ENCODE measurements around the gene COL27A1.
"Not testable (repeated sequence)": the region's sequence is repeated elsewhere in the genome, so short reads cannot be mapped to it uniquely, and the experiment has no call there.

COL27A1 gene

DNA sequence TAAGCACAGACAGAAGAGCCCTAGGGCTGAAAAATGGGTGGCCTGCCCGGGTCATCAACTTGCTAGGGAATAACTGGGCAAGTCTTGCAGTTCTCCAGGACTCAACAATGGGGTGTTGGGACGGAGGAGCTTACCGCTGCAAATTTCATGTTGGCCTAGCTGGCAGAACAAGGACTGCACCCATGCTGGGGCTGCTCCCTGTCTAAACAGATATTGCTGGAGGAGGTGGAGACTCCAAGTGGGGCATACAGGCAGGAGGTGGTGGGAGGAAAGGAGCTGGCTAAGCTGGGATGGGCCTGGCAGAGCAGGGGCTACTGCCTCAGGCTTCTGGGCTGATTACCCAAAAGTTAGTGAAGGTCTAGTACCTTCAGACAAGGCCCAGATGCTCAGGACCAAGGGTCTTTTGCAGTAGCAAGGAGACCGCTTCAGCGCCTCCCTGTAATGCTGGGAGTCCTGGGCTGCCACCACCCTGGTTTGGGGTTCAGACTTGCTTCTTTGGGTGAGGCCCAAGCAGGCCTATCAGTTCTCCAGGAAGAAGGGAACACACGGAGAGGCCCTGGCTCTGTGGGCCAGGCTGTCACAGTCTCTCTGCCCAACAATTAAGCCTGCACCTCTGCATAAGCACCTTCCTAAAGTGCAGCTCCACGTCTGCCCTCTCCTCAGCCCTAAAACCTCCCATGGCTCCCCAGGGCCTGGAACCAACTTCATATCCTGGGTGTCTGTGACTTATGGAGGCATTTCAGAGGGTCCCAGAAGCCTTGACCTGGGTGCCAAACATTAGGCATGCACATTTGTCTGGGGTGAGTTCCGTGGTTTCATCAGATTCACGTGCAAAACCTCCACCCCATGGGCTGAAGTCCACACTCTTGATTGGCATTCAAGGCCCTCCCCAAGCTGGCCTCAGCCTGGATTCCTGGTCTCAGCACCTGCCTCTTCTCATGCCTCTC is 32.0 kb upstream of the COL27A1 start:
- no peak for DNase-seq (ENCODE audit: low read depth)

DNA sequence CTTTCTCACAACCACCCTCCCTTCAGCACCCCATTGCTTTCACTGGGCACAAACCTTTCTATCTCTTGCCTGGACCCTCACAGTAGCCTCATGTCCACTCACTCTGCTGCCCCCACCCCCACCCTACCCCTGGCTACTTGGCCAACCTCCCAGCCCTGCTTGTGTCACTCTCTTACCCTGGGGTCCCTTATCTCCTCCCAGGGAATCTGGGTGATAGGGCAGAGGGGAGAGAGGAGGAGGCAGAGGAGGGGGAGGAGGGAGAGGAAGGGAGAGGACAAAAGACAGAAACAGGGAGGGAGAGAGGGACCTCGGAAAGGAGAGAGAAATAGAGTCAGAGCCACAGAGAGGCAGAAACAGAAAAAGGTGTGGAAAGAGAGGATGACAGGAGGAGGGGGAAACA is 31.2 kb upstream of the COL27A1 start:
- DNase-seq (ENCODE audit: low read depth) = no peak

DNA sequence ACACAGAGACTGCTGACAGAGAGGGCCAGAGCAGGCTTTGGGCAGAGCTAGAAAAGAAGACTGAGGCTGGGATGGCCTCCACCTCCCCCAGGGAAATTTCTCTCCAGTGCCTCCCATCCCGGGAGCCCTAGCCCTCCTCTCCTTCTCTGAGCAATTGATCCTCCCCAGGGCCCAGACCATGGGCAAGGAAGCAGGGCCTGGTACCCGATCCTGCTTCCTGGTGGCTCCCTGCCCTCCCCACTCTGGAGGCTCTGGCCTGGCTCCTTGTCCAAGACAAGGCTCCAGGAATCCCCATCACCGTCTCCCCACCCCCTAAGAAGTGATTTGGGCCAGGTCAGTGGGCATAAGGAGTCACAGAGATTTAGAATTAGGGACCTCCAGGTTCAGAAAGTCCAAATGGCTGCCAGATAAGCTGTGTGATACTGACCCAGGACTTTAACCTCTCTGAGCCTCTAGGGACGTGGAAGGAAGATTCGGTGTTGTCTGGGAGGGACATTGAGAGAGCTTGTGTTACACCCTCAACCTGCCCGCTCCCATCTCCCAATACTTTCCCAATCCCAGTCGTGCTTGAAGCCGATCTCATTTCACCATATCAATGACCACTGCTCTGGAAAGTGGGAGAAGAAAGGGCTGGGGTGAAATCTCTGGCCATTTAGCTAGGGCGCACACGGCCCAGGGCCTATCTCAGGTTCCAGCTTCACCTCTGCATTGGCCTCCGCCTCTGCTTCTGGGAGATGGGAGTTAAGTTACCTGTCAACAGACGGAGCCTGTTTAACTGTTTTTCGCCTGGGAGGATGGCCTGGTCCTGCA is 30.5 kb upstream of the COL27A1 start:
- DNase-seq (ENCODE audit: low read depth) = no peak

DNA sequence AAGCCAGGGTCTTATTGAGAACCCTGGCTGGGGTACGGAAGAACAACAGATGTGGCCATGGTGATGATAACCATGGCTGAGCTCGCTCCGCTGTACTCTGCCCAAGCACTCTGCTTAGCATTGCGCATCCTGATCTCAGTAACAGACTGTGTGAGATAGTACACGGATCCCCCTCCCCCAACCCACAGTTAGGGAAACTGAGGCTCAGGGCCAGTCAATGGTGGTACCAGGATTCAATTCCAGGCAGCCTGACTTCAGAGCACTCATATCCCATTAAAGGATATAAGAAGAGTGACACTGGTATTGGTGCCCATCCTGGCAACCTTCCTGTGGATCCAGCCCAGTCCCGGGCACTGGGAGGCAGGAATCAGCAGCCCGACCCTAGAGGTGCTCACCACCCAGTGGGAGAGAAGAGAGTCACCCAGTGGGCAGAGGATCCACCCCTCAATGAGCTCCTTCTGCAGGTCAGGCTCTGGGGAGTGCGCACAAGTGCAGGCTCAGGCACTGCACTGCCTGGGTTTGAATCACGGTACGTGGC is 29.8 kb upstream of the COL27A1 start:
- DNase-seq (ENCODE audit: low read depth) = no peak

DNA sequence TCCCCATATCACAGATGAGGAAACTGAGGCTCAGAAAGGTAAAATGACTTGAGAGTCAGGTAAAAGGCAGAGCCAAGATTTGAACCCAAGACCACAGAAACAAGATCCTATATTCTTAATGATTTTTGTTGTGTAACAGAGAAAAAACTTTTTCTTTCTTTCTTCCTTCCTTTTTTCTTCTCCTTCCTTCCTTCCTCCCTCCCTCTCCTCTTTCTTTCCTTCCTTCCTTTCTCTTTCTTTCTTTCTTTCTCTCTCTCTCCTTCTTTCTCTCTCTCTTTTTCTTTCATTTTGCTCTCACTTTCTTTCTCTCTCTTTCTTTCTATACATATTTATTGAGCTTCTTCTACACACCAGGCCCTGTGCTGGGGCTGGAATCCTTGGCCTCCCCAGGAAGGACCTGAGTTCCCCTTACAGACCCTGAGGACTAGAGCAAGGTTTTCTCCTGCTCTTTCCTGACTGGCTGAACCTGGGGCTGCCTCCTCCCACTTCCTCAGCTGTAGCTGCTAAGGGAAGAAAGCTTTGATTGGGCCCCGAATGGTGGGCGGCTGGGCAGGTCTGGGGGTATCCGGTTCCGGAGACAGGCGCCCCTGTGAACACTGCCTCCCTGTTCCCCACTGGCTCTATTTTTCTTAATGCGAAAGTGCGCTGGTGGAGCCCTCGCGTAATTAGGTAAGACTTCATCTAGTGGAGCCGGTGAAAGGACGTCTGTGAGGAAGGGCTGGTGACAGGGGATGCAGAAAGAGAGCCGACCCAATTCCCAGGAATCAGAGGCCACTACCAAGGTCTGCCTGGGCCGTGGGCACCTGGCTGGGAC is 28.9 kb upstream of the COL27A1 start:
- no peak for DNase-seq (ENCODE audit: low read depth)

DNA sequence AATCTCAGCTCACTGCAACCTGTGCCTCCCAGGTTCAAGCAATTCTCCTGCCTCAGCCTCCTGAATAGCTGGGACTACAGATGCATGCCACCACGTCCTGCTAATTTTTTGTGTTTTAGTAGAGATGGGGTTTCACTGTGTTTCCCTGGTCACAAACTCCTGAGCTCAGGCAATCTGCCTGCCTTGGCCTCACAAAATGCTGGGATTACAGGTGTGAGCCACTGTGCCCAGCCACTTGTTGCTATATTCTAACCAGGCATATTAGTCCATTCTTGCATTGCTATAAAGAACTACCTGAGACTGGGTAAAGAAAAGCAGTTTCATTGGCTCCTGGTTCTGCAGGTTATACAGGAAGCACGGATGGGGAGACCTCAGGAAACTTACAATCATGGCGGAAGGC is 26.6 kb upstream of the COL27A1 start:
- not testable (repeated sequence) for DNase-seq (ENCODE audit: low read depth)

DNA sequence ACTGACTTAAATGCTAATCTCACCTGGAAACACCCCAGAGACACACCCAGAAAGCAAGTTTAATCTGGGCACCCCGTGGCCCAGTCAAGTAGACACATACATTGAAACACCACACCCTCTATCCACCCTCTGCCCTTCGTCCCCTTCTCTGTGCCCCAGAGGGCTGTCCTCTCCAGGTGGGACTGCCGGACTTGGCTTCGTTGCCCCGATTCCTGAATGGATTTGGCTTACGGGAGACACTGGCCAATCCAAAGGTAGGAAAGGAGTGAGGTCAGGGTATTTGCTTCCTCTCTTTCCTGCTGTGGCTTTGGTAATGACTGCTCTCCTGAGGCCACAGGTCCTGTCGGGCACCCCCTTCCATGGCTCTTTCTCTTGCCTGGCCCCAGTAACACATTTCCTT is 25.2 kb upstream of the COL27A1 start:
- DNase-seq (ENCODE audit: low read depth) = no peak

DNA sequence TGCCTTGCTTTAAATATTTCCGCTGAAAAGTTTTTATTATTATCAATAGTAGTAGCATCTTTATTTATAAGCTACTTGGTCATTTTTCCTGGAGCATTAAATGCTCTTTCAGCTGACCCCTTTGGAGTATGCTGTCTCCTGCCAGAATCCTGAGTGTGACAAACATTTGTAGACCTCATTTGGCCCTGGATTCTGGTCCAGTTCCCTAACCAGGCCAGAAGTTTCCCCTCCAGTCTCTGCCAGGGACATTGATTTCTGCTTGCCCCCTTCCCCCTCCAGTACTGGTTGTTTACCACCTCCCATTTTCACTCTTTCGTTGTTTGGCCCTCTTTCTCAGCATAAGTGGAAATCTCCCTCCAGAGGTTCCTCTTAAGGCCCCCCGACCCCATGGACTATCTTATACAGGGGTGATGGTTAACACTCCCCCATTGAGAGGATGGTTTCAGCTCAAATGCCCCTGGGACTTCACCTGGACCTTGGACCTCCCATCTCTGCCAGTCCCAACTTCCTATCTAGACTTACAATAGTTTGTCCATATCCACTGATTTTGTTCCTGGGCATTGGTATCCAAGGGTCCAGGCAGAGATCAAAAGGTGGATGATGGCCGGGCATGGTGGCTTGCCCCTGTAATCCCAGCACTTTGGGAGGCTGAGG is 24.6 kb upstream of the COL27A1 start:
- DNase-seq (ENCODE audit: low read depth) = no peak

DNA sequence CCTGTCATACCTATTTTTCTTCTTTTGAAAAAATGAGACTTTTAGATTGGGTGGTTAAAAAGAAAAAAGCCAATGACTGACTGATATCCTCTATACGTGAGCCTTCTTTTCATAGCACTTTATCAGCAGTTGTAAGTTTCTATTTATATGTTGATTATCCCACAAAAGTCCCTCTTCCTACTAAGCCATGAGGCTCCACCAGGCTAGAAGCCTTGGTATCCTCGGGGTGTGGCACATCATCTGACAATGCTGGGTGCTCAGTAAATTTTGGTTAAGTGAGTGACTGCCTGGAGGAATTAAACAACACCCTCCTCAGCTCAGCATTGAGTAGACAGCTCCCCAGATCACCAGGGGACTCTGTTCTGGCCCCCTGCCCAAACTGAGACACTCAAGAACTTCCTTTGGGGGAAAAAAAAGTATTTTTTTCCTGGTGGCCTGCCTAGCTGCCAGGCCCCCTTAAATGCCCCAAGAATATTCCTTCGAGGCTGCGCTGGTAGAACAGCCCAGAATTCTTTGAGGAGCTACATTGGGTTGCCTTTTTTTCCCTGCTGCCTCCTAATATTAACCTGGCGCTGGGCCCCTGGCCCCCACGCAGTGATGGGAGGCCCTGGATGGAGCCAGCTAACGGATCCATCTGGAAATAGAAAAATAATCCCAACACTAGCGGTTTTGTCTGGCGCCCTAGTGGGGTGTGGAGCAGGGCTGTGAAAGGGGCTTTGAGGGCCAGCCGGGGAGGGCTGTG is 23.4 kb upstream of the COL27A1 start:
- no peak for DNase-seq (ENCODE audit: low read depth)

DNA sequence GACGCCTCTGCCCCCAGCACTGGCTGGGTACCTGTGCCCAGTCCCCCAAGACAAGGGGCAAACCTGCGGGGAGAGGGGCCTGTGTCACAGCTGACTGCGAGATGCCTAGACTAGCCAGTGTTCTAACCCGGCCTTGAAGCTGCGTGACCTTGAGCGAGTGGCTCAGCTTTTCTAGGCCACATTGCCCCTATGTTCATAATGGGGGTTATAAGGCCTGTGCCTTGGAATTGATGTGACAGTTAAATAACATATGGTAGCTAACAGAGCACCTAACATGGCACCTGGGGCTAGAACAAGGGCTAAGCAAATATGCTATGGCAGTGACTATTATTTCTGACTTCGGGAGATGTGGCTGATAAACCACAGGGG is 22.8 kb upstream of the COL27A1 start:
- no peak for DNase-seq (ENCODE audit: low read depth)

DNA sequence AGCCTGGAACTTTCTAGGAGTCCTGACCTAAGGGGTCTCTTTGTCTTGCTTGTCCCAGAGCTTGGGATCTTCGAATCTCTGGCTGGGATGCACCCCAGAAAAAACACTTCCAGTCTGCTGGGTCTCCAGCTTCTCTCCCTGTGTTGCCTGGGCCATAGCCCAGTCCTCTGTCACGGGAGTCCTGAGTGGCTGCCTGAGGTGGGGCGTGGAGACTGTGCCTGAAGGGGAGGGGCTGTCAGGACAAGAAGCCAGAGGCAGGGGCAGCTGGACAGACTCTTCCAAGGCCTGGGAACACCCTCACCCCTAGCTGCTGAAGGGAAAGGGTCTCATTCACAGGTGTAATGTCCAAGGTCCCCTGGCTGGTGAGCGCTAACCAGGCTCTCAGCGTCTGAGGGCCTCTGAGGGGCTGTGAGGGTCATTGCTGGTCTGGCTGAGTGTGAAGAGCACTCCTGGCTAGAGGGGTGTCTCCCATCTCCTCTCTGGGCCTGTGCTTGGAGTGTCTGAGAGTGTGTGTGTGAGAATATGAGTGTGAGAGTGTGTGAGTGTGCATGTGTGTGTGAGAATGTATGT is 20.4 kb upstream of the COL27A1 start:
- no peak for DNase-seq (ENCODE audit: low read depth)

DNA sequence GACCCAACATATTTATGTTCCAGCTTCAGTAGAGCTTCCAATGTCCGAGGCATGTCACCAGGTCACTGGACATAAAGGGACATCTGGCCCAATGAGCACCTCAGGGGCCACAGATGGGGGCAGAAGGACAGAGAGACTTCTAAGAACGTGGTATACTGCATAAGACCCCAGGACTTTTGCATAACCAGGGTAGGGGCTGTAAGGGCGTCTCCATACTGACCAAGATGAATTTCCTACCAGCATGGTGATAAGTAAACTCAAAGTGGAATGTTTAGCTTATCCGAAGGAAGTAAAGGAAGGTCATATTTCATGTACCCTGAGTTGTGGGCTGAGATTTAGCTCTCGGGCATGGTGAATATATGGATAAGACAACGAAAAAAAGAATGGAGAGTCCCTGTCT is 17.5 kb upstream of the COL27A1 start:
- DNase-seq (ENCODE audit: low read depth) = no peak

DNA sequence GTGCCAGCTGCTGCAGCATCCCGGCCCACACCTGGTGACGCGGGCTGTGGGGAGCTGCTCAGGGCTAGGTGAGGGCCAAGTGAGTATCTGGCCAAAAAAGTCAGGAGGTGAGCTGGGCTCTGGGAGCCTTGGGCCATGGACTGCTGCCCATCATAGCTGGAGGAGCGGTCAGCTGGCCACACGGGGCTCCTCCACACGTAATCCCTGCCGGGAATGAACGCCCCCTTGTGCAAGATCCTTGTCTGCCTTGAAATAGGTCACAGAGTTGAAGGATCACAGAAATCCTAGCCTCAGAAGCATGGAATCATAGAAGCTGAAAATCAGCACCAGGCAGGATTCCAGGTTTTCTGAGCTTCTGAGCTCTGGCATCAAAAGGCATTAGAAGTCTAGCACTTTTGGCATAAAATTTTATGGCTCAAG is 16.8 kb upstream of the COL27A1 start:
- DNase-seq (ENCODE audit: low read depth) = no peak

DNA sequence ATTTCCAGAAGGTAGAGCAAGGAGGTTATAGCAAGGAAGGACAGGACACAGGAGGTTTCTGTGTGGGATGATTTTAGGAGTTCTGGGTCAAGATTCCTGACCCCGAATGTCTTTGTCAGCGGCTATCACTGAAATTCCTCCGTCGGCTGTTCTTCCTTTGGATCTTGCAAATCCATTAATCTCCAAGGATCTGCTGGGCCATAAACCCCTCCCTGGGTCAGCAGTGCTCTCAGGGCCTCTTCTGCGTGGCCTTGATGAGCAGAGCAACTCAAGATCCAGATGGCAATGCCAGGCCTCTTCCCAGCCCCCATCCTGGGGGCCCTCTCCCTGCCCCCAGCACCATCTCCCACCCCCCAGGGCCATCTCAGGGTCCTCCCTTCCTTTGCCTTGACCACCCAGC is 16.3 kb upstream of the COL27A1 start:
- DNase-seq (ENCODE audit: low read depth) = no peak

DNA sequence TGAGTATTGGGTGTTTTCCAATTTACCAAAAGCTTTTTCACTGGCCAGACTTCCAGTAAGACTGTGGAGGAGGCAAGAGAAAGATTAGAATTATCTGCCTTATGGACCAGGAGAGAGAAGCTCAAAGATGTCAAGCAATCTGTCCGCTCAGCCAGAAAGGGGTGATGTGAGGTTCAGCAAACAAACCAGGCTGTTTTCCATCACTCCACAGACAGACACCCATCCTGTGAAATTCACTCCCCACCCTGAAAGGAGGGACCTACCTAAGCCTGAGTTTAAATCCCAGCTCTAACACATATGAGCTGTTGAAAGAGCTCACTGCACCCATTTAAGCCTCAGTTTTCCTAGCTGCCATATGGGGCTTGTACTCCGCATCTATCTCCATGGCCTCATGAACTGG is 14.9 kb upstream of the COL27A1 start:
- DNase-seq (ENCODE audit: low read depth) = no peak

DNA sequence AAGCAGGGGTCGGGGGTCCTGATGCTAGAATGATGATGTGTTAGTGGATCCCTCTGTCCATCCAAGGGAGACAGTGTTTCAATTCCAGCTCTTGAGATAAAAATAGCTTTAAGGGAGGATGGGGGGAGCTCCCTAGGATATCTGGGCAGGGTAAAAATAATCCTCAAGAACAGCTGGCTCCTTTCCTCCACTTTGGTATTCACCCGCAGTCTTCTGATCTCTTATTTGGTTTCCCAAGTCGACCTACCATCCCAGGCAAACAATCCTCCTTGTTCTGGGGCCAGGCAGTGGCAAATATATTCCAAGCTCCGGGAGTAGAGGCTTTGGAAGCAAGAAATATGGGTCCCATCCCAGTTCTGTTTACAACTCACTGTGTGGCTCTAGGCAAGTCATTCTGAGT is 14.5 kb upstream of the COL27A1 start:
- DNase-seq (ENCODE audit: low read depth) = no peak

DNA sequence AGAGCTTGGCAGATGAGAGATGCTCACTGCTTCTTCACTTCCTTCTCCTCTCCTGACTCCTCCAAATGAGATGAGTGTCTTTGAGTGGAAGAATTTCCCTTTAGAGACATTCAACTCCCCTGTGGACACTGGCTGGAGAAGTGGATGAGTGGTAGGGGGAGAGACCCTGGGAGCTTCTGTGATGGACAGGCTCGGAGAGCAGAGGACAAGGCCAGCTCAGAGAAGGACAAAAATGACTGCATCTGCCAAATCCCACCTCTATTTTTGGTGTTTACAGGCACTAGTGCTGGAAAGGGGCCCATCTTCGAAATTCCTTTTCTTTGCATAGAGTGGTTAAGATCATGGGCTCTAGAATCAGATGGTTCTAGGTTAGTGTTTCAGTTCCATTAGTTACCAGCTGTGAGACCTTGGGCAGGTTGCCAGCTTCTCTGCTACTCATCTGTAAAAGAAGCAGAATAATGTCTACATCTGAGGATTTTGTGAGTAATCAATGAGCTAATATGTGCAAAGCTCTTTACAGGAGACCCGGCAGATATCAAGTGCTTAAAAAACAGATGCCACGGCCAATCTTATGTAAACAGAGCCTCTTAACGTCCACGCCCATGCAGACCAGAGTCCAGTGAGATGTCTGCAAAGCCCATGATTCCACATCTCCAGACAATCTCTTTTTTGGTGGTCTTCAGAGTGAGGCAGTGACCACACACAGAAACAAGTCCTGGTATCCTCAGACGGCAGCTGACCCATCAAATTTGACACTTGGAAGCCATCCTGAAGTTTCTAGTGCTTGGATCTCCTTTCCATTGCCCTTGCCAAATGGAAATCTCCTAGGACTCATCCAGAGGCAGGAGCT is 13.6 kb upstream of the COL27A1 start:
- DNase-seq (ENCODE audit: low read depth) = no peak

DNA sequence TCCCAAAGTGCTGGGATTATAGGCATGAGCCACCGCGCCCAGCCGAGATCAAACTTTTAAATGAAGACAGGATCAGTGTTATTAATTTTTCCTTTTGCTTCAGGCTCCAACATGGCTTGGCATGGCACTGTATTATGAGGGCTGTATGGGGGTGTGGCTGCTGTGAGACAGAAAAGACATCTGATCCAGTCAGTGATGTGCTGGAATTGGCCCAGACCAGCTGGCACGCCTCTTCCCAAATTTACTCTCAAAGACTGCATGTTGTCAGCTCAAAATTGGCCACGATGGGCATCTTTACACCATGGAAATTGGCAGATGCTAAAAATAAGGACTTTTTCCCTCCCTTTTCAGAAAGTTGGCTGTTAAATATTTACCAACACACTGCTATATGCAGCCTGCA is 12.1 kb upstream of the COL27A1 start:
- DNase-seq (ENCODE audit: low read depth) = no peak

DNA sequence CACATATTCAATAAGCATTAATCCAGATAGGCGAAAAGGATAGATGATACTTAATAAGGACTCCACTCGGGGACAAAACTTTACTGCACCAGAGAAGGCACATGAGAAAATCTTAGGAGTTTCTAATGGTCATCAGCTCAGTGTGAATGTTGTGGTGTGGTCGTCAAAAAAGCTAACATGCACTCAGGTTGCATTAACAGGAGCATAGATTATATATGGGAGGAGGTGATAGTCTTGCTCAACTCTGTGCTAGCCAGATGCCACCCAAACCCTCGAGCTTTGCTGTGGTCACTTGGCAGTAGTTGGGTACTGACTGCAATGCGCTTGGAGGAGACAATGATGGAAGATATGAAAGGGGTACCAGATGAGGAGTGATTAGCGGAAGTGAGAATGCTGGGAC is 8.6 kb upstream of the COL27A1 start:
- DNase-seq (ENCODE audit: low read depth) = no peak

DNA sequence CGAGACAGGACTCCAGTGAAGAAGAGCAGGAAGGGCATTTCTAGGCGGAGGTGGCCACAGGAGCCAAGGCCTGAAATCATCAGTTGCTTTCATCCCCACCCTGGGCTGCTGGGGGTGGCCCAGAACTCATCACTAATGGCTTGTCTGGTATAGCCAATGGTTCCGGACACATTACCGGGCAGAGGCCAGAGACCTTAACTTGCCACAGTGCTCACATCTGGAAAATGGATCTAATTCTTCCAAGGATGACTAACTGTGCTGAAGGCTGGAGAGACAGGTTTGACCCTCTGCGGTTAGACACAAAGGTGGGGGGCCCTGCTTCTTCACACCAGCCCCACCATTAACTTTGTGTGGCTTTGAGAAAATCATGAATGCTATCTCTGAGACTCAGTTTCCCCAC is 6.2 kb upstream of the COL27A1 start:
- no peak for DNase-seq (ENCODE audit: low read depth)
